Mesodermal cell (in vitro differentiated cells): ENCODE data around the gene PPP2R2C.

Experiments
- H3K27ac ChIP-seq: 2 replicates; pipeline ENCODE4 v1.7.0; 2013; ENCODE audit warnings: mild to moderate bottlenecking, low read depth, low read length, moderate library complexity; ENCODE audit not compliant: severe bottlenecking
- H3K36me3 ChIP-seq: 2 replicates; pipeline ENCODE4 v1.7.1; 2013; ENCODE audit warnings: mild to moderate bottlenecking, low read length, moderate library complexity; ENCODE audit not compliant: control insufficient read depth, insufficient read depth
- H3K4me1 ChIP-seq: one replicate; pipeline ENCODE4 v1.7.1; 2013; ENCODE audit warnings: mild to moderate bottlenecking, low read length; ENCODE audit not compliant: insufficient read depth, control insufficient read depth, poor library complexity, severe bottlenecking
- H3K4me3 ChIP-seq: 2 replicates; pipeline ENCODE4 v1.7.0; 2013; ENCODE audit warnings: low read length, control low read depth, mild to moderate bottlenecking; ENCODE audit not compliant: insufficient read depth, poor library complexity, severe bottlenecking; ENCODE audit errors: extremely low read depth
- H3K9me3 ChIP-seq: 2 replicates; pipeline ENCODE4 v1.7.1; 2013; ENCODE audit warnings: mild to moderate bottlenecking, low read length, moderate library complexity; ENCODE audit not compliant: control insufficient read depth
- WGBS, 2 experiments: methylation state at CpG; one replicate each; pipeline ENCODE4 v1.1.5; 2013; ENCODE audit warnings: missing lambda C conversion rate in 2 of 2; ENCODE audit not compliant: insufficient coverage in 2 of 2; 5-methylcytosine and 5-hydroxymethylcytosine counted together

The PPP2R2C gene

GRCh38 chr4:6446538-6447451, 25.6 kb downstream of the PPP2R2C start:
- Histone ChIP-seq H3K36me3 (no peaks in the 10 kb centered on the region), H3K27ac (no peak overlapping the region), H3K9me3 (no peaks in the 10 kb centered on the region), H3K4me1 (no peaks in the 10 kb centered on the region), H3K4me3 (no peak overlapping the region)
- 70 to 81% methylated on average over 11 to 15 of the region's 22 CpGs for WGBS, 2 experiments

GRCh38 chr4:6446130-6446482, 26.3 kb downstream of the PPP2R2C start:
- WGBS, 2 experiments: 88 to 93% methylated on average over 11 to 14 of the region's 14 CpGs
- H3K27ac ChIP-seq: no peak overlapping the region
- no peaks in the 10 kb centered on the region for H3K36me3 ChIP-seq
- H3K4me1 ChIP-seq: no peaks in the 10 kb centered on the region
- H3K4me3 ChIP-seq: no peak overlapping the region
- H3K9me3 ChIP-seq: no peaks in the 10 kb centered on the region

GRCh38 chr4:6445403-6446129, 26.8 kb downstream of the PPP2R2C start:
- H3K36me3 ChIP-seq: no peaks in the 10 kb centered on the region
- no peak overlapping the region for H3K4me3 ChIP-seq
- 85 to 93% methylated on average over 3 to 4 of the region's 5 CpGs for whole genome bisulfite sequencing, 2 experiments
- H3K27ac ChIP-seq: no peak overlapping the region
- no peaks in the 10 kb centered on the region for H3K9me3 ChIP-seq
- H3K4me1 ChIP-seq: no peaks in the 10 kb centered on the region

GRCh38 chr4:6444582-6444981, 27.8 kb downstream of the PPP2R2C start:
- Histone ChIP-seq H3K27ac (no peak overlapping the region), H3K9me3 (no peaks in the 10 kb centered on the region), H3K4me3 (no peak overlapping the region), H3K4me1 (no peaks in the 10 kb centered on the region), H3K36me3 (no peaks in the 10 kb centered on the region)
- 76 to 95% methylated on average over 5 to 6 of the region's 6 CpGs for WGBS, 2 experiments

GRCh38 chr4:6443035-6444023, 29.1 kb downstream of the PPP2R2C start:
- no peaks in the 10 kb centered on the region for H3K9me3 ChIP-seq
- H3K36me3 ChIP-seq: no peaks in the 10 kb centered on the region
- H3K4me1 ChIP-seq: no peaks in the 10 kb centered on the region
- H3K4me3 ChIP-seq: no peak overlapping the region
- 94% methylated on average over 17 to 21 of the region's 21 CpGs for WGBS, 2 experiments
- H3K27ac ChIP-seq: no peak overlapping the region

GRCh38 chr4:6442555-6442954, 29.9 kb downstream of the PPP2R2C start:
- Histone ChIP-seq H3K27ac (no peak overlapping the region), H3K36me3 (no peaks in the 10 kb centered on the region), H3K4me3 (no peak overlapping the region), H3K4me1 (no peaks in the 10 kb centered on the region), H3K9me3 (no peaks in the 10 kb centered on the region)
- WGBS, 2 experiments: 89 to 94% methylated on average over 5 to 6 of the region's 8 CpGs

- no peak overlapping the region for H3K4me3 ChIP-seq
- 91 to 95% methylated on average over 6 to 7 of the region's 7 CpGs for WGBS, 2 experiments
- no peaks in the 10 kb centered on the region for H3K36me3 ChIP-seq
- H3K4me1 ChIP-seq: no peaks in the 10 kb centered on the region
- H3K9me3 ChIP-seq: no peaks in the 10 kb centered on the region
- H3K27ac ChIP-seq: no peak overlapping the region
Observed at GRCh38 chr4:6441758-6442157, 30.7 kb downstream of the PPP2R2C start.

- Histone ChIP-seq H3K9me3 (no peaks in the 10 kb centered on the region), H3K4me1 (no peaks in the 10 kb centered on the region), H3K4me3 (no peak overlapping the region), H3K36me3 (no peaks in the 10 kb centered on the region), H3K27ac (no peak overlapping the region)
- 83 to 94% methylated on average over 3 to 5 of the region's 6 CpGs for WGBS, 2 experiments
Observed at GRCh38 chr4:6441202-6441582, 31.2 kb downstream of the PPP2R2C start.

- no peak overlapping the region for H3K27ac ChIP-seq
- peaks cover 2% of the 10 kb centered on the region for H3K9me3 ChIP-seq
- H3K36me3 ChIP-seq: no peaks in the 10 kb centered on the region
- no peak overlapping the region for H3K4me3 ChIP-seq
- WGBS, 2 experiments: 51 to 55% methylated on average over 7 of the region's 8 CpGs
- no peaks in the 10 kb centered on the region for H3K4me1 ChIP-seq
Observed at GRCh38 chr4:6440506-6441201, 31.8 kb downstream of the PPP2R2C start.
